Activated T-cell treated with anti-CD3 and anti-CD28 coated beads for 1 hour (primary cell): ENCODE results near the gene DPH3.

Experiments
- DNase-seq: peaks from one replicate; pipeline ENCODE4 v3.0.0-alpha.2; 2020; ENCODE audit warnings: low read depth

The DPH3 gene

DNA sequence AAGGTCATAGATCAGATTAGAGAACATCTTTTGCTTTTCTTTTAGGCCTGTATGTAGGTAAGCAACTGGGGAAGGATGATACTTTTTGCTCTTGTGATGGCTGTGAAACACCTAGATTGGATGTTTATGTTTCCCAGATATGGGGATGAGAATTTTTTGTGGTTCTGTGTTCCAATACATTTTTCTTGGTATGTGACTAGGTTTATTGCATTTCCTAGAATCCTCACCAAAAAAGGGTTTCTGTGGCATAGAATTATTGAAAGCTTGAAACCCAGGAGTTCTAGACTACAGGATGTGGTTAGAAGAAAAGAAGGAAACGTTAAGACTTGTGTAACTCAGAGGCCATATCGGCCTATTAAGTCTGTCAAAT is 26.1 kb upstream of the DPH3 start:
- no peak for DNase-seq

DNA sequence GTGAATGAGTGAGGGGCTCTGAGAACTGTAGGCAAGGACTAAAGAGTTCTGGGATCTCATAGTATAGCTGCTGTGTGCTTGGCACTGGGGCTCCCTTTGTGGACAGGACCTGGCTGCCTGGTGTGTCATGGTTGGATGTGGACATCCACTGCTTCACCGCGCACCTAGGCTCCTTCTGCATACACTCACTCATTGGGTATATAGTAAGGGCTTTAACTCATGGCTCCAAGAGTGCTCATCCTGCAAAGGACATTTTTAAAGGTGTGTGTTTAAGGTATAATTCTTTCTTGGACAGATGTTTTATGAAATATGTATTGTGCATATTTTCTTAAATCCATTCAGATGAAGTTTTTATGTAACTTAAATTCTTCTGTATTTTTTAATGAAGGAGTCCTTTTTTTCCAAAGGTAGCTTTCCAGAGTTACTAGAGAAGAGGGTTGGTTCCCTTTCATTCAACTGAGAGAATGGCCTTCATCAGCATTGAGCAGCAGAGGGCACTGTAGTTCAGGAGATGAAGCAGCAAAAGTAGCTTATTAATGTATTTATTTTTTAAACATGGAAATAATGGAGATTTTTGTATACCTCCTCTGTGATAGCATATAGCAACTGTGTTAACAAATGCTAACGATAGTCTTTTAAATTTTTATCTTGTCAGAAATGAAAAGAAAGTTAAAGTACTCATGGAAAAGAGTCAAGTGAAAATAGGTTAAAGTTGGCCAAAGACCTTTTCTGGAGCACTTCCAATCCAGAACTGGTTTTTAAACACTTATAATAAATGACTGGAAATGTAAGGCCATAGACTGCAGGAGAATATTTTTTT is 25.5 kb upstream of the DPH3 start:
- peak; percentile 46 for DNase-seq

- DNase-seq: no peak
These were observed 24.6 kb upstream of the DPH3 start for GRCh38 chr3:16289144-16289889.

GRCh38 chr3:16288664-16289063 is 23.9 kb upstream of the DPH3 start:
- DNase-seq: no peak

DNA sequence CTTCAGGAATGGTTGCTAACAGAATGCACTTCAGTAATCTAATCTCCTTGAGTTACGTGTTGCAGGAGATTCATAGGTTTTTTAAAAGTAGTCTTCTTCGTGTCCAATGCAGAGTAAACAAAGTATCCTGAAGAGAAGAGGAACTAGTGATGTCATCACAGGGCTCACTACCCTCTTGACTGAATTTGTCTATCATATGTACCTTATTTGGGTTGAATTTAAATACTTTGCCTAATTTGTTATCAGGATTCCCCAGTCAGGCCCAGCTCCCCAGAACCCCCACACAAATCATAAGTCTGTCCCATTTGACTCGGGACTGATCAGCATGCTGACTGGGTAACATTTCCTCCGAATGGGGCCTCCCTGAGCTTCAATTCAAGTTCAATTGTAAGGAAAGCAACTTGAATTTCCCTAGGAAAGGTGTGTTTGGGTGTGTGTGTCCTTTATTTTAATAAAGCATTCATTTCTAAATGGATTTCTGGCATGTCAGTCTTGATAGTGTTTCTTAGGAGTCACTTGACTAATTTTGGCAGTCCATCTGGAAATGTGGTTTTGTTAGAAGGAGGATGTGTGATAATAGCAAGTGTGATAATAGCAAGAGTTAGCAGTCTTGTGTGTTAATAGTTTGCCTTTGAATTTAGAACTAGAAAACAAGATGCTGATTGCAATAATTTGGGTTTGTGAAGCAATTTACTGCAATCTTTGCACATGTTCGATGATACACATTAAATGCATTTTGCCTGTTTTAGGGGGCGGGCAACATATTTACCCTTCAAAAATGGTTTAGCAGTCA is 22.2 kb upstream of the DPH3 start:
- no peak for DNase-seq

- peak; percentile 42 for DNase-seq
These were observed 21.4 kb upstream of the DPH3 start for GRCh38 chr3:16286161-16286560.

- DNase-seq: no peak
These were observed 19.9 kb upstream of the DPH3 start for GRCh38 chr3:16284633-16285032.

DNA sequence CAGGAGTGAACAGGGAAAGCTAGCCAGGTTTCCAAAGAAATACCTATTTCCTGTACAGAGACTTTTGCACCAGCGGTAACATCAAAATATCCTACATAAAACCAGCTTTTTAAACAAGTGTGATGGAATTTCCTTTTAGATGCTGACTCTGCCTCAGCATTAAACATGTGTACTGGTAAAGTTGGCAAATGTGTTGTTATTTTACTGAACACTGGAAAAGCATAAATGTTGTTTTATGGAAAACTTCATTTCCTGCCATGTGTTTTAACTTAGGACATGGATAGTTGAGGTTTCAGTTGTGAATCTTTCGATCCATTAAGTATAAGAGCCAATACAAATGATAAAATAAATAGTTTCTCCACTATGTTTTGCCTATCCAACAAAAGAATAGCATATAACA is 15.9 kb upstream of the DPH3 start:
- DNase-seq: no peak

DNA sequence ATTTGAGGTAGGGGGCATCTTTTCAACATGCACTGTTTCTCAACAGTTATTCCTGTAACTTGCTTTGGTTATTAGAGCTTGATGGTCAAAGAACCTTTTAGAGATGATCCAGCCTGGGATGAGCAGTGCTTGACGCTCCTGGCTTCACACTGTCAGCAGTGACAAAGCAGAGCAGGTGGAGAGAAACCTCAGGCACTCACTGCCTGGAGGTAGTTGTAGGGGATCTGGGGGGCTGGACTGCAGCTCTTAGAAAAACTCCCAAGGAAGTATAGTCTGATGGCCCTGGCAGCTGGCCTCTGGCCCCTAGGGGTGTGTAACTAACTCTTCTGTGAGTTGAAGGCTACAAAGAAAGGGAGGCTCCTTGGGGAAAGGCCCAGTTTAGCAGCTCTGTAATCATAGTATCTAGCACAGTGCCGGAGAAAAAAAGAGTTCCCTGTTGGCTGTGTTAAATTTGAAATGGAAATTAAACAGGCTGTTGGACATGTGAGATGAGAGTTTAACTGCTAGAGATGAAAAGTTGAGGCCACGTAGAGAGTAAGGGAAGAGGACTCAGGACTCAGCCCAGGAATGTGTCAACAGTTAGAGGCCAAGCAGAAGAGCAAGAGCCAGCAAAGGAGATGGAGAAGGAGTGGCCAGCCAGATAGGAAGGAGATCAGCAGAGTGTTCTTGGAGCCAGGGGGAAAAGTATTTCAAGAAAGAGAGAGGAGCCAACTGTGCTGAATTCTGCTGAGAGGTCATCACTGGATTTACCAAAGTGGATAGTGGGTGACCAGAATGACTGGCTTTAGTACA is 14.5 kb upstream of the DPH3 start:
- DNase-seq: no peak

GRCh38 chr3:16277471-16277870 is 12.7 kb upstream of the DPH3 start:
- no peak for DNase-seq

DNA sequence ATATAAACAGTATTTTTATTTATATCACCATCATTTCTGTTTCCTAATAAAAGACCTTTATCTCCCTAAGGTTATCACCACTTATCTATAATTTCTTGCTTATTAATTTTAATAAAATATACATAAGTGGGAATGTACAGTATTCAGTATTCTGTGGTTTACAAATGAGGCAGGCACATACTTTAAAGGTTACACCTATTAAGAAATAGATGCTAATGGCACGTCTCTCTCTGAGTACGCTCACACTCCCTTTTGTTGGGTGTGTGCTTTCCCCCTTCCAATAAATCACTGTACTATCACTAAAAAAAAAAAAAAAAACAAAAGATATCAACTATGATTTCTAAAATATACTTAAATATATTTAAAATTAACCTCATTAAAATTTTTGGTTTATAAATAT is 9.1 kb upstream of the DPH3 start:
- DNase-seq: no peak

GRCh38 chr3:16272588-16272987 is 7.8 kb upstream of the DPH3 start:
- no peak for DNase-seq

DNA sequence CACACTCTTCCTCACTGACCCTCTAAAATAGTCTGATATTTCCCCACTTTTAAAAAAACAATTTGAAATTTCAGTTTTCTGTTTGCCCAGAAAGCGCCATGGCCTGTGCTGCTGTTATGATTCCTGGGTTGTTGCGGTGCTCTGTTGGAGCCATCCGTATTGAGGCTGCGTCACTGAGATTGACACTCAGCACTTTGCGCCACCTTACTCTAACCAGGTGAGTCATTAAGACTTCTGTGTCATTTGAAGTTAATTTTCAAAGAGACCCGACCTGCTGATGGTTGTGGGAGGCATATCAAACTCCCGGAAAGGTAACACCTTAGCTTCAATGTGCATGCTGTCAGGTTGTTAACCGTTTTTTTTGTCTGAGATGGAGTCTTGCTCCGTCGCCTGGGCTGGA is 6.1 kb upstream of the DPH3 start:
- DNase-seq: no peak

GRCh38 chr3:16266714-16267113 is 2.0 kb upstream of the DPH3 start:
- DNase-seq: no peak

GRCh38 chr3:16265455-16265786 is 678 bp upstream of the DPH3 start:
- no peak for DNase-seq

DNA sequence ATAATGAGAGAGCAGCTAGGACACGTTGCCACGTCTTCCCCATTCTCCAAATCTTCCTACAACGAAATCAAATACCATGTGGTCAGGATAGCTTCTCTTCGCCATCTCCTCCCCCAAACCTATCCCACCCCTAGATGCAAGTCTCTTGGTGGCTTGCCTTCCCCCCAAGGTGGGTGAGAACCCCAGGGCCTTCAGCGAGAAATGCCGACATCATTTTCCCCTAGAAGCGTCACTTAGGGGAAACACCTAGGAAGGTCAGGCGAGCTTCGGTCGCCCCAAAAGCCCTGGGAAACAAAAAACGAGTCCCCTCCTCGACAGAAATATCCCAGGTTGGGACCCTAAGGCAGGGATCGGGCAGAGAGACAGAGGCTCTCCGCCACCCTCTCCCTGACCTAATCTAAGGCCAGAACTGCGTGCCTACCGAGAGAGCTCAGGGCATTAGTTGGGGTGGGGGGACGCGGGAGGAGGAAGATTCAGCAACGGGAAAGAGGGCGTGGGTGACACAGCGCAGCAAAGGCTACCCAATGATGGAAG is 502 bp downstream of the DPH3 start:
- DNase-seq: no peak

DNA sequence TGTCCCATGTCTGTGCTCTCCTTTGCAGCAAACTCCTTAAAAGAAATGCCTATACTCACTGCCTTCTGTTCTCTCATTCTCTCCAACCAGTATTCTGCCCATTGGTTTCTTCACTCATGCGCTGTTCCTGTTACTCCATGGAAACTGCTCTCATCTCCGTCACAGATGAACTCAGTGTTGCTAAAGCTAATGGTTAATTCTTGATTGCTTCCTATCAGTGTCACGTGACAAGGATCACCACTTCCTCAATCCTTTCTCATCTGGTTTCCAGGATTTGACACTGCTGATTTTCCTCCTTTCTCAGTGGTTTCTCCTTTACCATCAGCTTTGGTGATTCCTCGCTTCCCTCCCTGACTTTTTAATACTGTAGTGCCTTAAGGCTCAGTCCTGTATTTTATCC is 2.6 kb downstream of the DPH3 start:
- DNase-seq: no peak

DNA sequence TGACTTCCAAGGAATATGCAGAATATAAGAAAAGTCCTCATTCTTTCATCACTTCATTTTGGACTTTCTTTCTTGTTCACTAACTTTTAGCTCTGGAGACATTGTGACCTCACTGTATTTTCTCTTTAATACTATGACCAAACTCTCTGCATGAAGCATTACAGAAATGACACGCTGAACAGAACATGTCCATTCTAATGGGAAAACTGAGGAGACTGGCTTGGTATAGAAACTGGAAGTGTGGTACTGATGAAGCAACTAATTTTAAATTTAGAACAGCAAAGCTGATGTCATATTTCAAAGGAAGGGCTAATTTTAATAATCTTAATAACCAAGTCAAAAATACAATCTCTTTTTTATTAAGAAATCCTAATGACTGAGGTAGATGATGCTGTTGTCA is 4.7 kb downstream of the DPH3 start:
- no peak for DNase-seq

DNA sequence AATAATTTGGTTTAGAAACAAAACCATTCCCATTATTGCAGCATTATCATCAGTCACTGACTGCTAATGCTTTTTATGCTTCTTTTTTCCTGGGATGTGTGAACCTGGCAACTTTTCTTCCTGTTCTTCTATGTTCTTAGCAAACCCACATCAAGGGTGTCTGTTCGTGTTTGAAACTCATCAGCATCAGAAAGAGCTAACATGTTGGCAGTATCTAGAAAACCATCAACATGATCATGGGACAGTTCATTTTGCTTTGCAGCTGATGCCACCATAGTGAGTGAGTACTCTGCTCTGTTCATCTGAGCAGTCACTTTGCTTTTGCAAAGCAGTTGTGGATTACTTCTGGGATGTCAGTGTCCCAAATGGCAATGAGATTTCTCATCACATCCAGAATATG is 5.9 kb downstream of the DPH3 start:
- no peak for DNase-seq

DNA sequence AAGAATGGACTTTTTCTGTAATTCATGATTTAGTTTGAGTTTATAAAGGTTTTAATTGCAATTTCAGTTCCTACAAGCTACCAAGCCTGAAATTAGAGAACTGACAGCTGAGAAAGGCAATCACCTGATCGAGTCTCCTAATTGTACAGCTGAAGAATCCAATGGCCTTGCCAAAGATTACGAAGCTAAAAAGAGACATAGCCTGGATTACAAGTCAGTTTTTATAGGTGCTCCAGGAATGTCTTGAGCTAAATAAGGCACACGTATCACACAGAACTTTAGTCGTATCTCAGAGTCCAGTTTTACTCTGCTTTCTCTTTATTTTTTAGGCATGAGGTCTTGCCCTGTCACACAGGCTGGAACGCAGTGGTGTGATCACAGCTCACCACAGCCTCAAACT is 6.6 kb downstream of the DPH3 start:
- no peak for DNase-seq

- DNase-seq: no peak
These were observed 7.4 kb downstream of the DPH3 start for GRCh38 chr3:16257309-16257708.

- no peak for DNase-seq
These were observed 9.0 kb downstream of the DPH3 start for GRCh38 chr3:16255726-16256125.
